Spleen (tissue), 11 donors: ENCODE data around the gene SRSF12. TPM values are rescaled to one million over a fixed set of nuclear protein-coding genes. Genes with fewer than 3 reads are reported as not detected.

ENCODE experiments used
- DNase-seq: peaks from one replicate; pipeline ENCODE4 v3.0.0-alpha.2; 2020
- H3K27ac ChIP-seq, 8 donors: fragments of 200-600 bp; sonication (generic) in 7 of 8; 1 replicate in 4 of 8; 2 replicates in 4 of 8; pipeline versions ENCODE4 v1.5.0 to v1.8.0; 2016 to 2021; ENCODE audit warnings: inconsistent platforms in 4 of 8, mild to moderate bottlenecking in 4 of 8, moderate library complexity in 1 of 8
- H3K27me3 ChIP-seq, 7 donors: fragments of 200-600 bp; sonication (generic) in 6 of 7; replicated peaks in 1 of 7; 1 replicate in 4 of 7; 2 replicates in 3 of 7; pipeline versions ENCODE4 v1.5.0 to v1.8.0; 2016 to 2021; ENCODE audit warnings: inconsistent platforms in 3 of 7, mild to moderate bottlenecking in 1 of 7
- H3K36me3 ChIP-seq, 6 donors: fragments of 200-600 bp; sonication (generic) in 5 of 6; 1 replicate in 4 of 6; 2 replicates in 2 of 6; pipeline versions ENCODE4 v1.5.0 to v1.8.0; 2016 to 2021; ENCODE audit warnings: inconsistent platforms in 2 of 6
- H3K4me1 ChIP-seq, 6 donors: fragments of 200-600 bp; sonication (generic) in 5 of 6; 1 replicate in 3 of 6; 2 replicates in 3 of 6; pipeline versions ENCODE4 v1.5.0 to v1.8.0; 2016 to 2021; ENCODE audit warnings: inconsistent platforms in 3 of 6
- H3K4me3 ChIP-seq, 8 donors: fragments of 200-600 bp; sonication (generic) in 7 of 8; 1 replicate in 4 of 8; 2 replicates in 4 of 8; pipeline versions ENCODE4 v1.5.0 to v1.8.0; 2016 to 2021; ENCODE audit warnings: inconsistent platforms in 4 of 8, mild to moderate bottlenecking in 4 of 8, moderate library complexity in 2 of 8
- H3K9me3 ChIP-seq, 8 donors: fragments of 200-600 bp; sonication (generic) in 7 of 8; 1 replicate in 4 of 8; 2 replicates in 4 of 8; pipeline versions ENCODE4 v1.5.0 to v1.8.0; 2016 to 2021; ENCODE audit warnings: inconsistent platforms in 4 of 8
- CTCF ChIP-seq, 11 experiments: fragments of 200-600 bp in 7 of 11; fragments of 450-650 bp in 4 of 11; sonication (generic) in 4 of 11; IDR thresholded peaks in 8 of 11; conservative IDR thresholded peaks in 3 of 11; 1 replicate in 7 of 11; 2 replicates in 4 of 11; pipeline versions ENCODE4 v1.4.0 to v1.8.0; 2016 to 2021; ENCODE audit warnings: antibody characterized with exemption in 11 of 11, inconsistent platforms in 4 of 11, mild to moderate bottlenecking in 1 of 11
- POLR2A ChIP-seq, 3 donors: fragments of 450-650 bp; IDR thresholded peaks; one replicate each; pipeline ENCODE4 v1.5.1; 2017; ENCODE audit warnings: antibody characterized with exemption in 3 of 3, mild to moderate bottlenecking in 1 of 3
- POLR2AphosphoS5 ChIP-seq, 3 donors: sonication (generic); formaldehyde crosslinking; IDR thresholded peaks; one replicate each; pipeline ENCODE4 v1.5.1; 2017; ENCODE audit warnings: antibody characterized with exemption in 3 of 3
- WGBS, 5 donors: extraction: QIAGEN DNeasy Blood & Tissue Kit in 3 of 5; methylation state at CpG; one replicate each; pipeline versions ENCODE4 v1.1.5 to v1.1.7; 2013 to 2018; 5-methylcytosine and 5-hydroxymethylcytosine counted together
- intact Hi-C: fragments of 100-400 bp; cut with DNase I; formaldehyde crosslinking; loops from one replicate; pipeline ENCODE4 v1.15.0; 2023; ENCODE audit warnings: low total_unique reads
- polyA plus RNA-seq, 3 donors: library from polyadenylated mRNA; stranded (reverse); fragments of 200-250 nt; gene quantifications; one replicate each; pipeline ENCODE4 v1.2.1, GENCODE V29; 2013
- total RNA-seq, 7 donors: library from RNA; depleted of rRNA in 3 of 7; stranded (reverse); fragments of >200 nt in 3 of 7; fragmentation: NEBNext Ultra II Directional in 4 of 7; extraction: Animal tissue kit (Norgen Biotek cat#: 25700) in 4 of 7; gene quantifications; one replicate each; pipeline versions ENCODE4 v1.1.0 to v1.2.1, GENCODE V29; 2016 to 2021
- donor health status: healthy with polysubstance abuse.
- donor health status: DM: no; HTN: no; CAD: no; lungs with moderate emphysema.
- donor health status: DM: no; HTN: no; CAD: no.
- donor health status: Bipolar disorder and iron deficiency.
- donor health status: healthy.
- donor health status: DM: no; HTN: no; CAD: no.
- donor health status: DM: yes; HTN: yes; CAD: no.

The SRSF12 gene
- total and polyA plus RNA-seq, 10 donors: 0.09 to 0.40 (median 0.12) TPM; not detected in 4

GRCh38 chr6:89121934-89122333 lies 4.1 kb upstream of the SRSF12 start:
- TF ChIP-seq POLR2A (IDR thresholded peaks at IDR 0.05) (no peak), POLR2AphosphoS5 (IDR thresholded peaks at IDR 0.05) (no peak), CTCF (IDR thresholded peaks at IDR 0.05 in 8 of 11, conservative IDR thresholded peaks at IDR 0.05 in 3 of 11) (no peak)
- Histone ChIP-seq H3K27ac (no peak overlapping the region), H3K9me3 (no peaks in the 10 kb centered on the region), H3K27me3 (peaks cover 0 to 12% (median 0%) of the 10 kb centered on the region in 7 donors), H3K4me3 (no peak overlapping the region), H3K4me1 (peaks cover 2 to 16% (median 8%) of the 10 kb centered on the region in 6 donors), H3K36me3 (no peaks in the 10 kb centered on the region)
- WGBS, 5 donors: 87 to 98% (median 95%) methylated on average over 1 of the region's 1 CpG
- intact Hi-C loops: no loop called here
- no peak for DNase-seq

GRCh38 chr6:89120371-89120770 lies 2.5 kb upstream of the SRSF12 start:
- no peak for TF ChIP-seq POLR2A (IDR thresholded peaks at IDR 0.05)
- TF ChIP-seq CTCF (IDR thresholded peaks at IDR 0.05 in 8 of 11, conservative IDR thresholded peaks at IDR 0.05 in 3 of 11): no peak
- TF ChIP-seq POLR2AphosphoS5 (IDR thresholded peaks at IDR 0.05): no peak
- Histone ChIP-seq H3K27me3 (peaks cover 0 to 18% (median 0%) of the 10 kb centered on the region in 7 donors), H3K4me3 (no peak overlapping the region), H3K4me1 (peaks cover 6 to 24% (median 13%) of the 10 kb centered on the region in 6 donors), H3K27ac (no peak overlapping the region), H3K9me3 (no peaks in the 10 kb centered on the region), H3K36me3 (no peaks in the 10 kb centered on the region)
- intact Hi-C loops: no loop called here
- 81 to 93% (median 91%) methylated on average over 4 of the region's 4 CpGs for WGBS, 5 donors
- DNase-seq: no peak

- WGBS, 5 donors: 86 to 93% (median 87%) methylated on average over 8 of the region's 8 CpGs
- no peak overlapping the region for H3K27ac ChIP-seq
- DNase-seq: no peak
- H3K36me3 ChIP-seq: no peaks in the 10 kb centered on the region
- no peaks in the 10 kb centered on the region for H3K9me3 ChIP-seq
- H3K4me3 ChIP-seq: no peak overlapping the region
- peaks cover 6 to 24% (median 13%) of the 10 kb centered on the region in 6 donors for H3K4me1 ChIP-seq
- intact Hi-C loops: no loop called here
- peaks cover 0 to 18% (median 0%) of the 10 kb centered on the region in 7 donors for H3K27me3 ChIP-seq
- TF ChIP-seq POLR2A (IDR thresholded peaks at IDR 0.05) (no peak), CTCF (IDR thresholded peaks at IDR 0.05 in 8 of 11, conservative IDR thresholded peaks at IDR 0.05 in 3 of 11) (no peak), POLR2AphosphoS5 (IDR thresholded peaks at IDR 0.05) (no peak)
Measured at GRCh38 chr6:89118931-89119330, 1.1 kb upstream of the SRSF12 start.

GRCh38 chr6:89116702-89117101 lies 1.2 kb downstream of the SRSF12 start:
- TF ChIP-seq POLR2A (IDR thresholded peaks at IDR 0.05): no peak
- no peak for TF ChIP-seq POLR2AphosphoS5 (IDR thresholded peaks at IDR 0.05)
- no peak for TF ChIP-seq CTCF (IDR thresholded peaks at IDR 0.05 in 8 of 11, conservative IDR thresholded peaks at IDR 0.05 in 3 of 11)
- Histone ChIP-seq H3K9me3 (no peaks in the 10 kb centered on the region), H3K4me1 (peaks cover 6 to 24% (median 13%) of the 10 kb centered on the region in 6 donors), H3K4me3 (peak overlapping the region in 4 of 8 donors; percentile 62 to 77 (median 69)), H3K27me3 (peaks cover 0 to 18% (median 0%) of the 10 kb centered on the region in 7 donors), H3K36me3 (no peaks in the 10 kb centered on the region), H3K27ac (no peak overlapping the region)
- WGBS, 5 donors: 63 to 68% (median 67%) methylated on average over 6 of the region's 6 CpGs
- no peak for DNase-seq
- intact Hi-C loops: no loop called here
